ENCODE results near the gene RTRAF.

The RTRAF gene

DNA sequence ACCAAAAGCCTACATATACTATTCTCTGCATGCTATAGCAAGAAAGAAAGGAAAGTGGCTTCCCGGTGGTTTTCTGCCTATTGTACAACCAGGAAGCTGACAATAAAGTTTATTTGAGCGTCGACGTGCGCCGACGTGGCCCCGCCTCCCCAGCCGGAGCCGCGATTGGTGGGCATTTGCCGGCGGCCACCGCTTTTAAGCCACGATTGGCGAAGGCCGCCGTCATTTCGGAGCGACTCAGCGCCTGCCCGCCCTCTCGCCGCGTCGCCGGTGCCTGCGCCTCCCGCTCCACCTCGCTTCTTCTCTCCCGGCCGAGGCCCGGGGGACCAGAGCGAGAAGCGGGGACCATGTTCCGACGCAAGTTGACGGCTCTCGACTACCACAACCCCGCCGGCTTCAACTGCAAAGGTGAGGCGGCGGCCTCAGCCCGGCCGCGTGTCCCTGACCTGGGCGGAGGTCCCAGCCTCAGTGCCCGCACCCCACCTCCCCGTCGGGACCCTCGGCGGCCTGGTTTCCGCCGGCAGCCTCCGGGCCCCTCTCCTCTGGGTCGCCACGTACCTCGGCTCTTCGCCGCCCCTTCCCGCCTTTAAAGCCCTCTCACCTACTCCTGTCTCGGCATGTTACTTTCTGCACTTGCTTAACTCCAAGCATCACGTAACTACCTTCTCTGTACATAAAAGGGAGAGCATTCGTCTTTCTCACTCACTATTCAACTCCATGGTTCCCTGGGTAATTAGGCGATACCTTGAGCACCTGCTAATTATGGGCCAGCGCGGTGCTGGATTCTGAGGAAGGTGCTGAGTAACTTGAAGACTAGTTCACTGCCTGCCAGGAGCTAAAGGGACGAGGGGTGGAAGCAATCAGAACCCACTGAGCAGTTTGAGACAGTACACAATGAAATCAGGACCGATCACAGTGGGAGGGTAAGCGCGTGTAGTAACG is at the start of gene RTRAF:
Gene RTRAF (plus strand): TSS at position 254 of the 942 bp plus-strand sequence. CDS start 94 bp downstream, at position 348.
- DNase-seq = peak; percentile 95

DNA sequence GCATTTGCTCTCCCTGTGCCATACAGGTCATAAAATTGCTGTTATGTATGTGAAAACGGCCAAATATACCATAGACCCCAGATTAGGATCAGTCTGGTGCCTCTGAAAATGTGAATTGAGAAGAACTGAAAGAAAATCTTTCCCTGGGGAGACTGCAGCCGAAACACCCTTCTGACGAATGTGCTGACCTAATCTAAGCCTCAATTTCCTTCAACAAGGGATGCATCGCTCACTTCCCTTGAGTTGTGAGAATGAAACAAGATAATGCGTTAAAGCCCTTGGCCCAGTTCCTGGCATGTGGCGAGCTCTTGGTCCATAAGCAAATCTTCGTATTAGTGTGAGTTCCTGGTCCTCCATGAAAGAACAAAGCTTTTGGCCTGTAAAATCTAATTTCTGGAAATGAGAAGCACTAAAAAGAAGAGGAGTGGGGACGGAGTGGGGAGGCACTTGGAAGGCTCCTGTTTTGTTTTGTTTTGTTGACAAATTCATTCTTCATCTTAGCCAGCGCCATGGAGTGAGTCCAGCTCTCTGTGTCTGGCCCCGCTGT is 49.5 kb upstream of the RTRAF start:
- peak; percentile 10 for DNase-seq

DNA sequence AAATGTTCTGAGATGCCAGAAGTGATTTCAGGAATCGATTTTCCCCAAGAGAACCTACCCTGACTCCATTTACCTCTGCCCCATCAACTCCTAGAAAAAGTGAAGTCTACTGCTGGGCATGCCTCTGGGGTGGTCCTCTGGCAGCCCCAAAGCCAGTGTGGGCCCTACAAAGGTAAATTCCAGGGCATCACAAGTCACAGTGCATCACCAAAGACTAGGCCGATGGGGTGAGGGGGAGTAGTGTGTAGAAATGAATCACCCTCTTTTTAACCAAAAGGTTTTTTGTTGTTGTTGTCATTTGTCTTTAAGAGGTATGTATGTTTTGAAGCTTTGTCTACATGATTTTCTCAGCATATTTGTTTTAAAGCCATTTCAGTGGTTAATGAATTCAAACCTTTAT is 46.4 kb upstream of the RTRAF start:
- no peak for DNase-seq

DNA sequence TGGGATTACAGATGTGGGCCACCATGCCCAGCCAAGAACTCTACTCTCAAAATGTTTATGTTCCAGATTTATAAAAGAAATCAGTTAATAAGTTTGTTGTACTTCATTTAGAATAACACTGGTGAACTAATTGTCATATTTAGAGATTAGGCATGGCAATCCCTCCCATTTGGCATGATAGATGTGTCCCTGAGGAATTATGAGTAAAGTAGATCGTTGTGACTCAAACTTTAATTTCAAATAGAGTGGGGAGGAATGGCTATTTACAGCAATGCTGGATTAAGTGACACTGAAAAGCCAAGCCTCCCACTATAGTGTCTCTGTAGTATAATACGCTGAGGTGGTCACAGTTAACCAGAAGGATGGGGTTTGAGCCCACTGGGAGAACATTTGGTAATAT is 39.3 kb upstream of the RTRAF start:
- DNase-seq = no peak

DNA sequence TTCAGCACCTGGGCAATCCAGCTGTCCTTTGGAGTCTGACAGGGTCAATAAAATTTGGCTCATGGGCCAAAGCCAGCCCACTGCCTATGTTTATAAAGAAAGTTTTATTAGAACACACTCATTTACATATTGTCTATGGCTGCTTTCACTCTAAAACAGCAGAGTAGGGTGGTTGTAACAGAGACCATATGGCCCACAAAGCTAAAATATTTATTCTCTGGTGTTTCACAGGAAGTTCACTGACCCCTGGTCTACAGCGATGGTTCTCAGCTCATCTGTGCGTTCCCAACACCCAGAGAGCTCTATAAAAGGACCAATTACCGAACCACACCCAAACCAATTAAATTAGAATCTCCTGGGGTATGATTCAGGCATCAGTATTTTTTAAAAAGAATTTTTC is 37.7 kb upstream of the RTRAF start:
- DNase-seq = no peak

DNA sequence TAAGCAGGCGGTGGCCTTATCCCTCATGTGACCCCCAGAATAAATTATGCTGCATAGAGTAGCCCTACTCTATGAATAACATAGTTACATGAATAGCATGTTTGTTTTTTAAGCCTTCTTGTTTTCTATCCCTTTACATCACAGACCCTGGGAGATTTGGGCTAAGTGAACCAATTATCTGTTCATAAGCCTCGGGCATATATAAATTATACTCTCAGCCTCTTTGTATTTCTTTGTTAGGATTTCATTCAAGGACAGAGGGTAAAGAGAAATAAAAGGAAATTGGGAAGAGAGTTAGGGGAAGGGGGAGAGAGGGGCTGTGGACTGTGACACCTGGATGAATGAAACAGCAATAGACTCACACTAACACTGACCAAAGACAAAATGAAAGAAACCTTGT is 35.3 kb upstream of the RTRAF start:
- no peak for DNase-seq

DNA sequence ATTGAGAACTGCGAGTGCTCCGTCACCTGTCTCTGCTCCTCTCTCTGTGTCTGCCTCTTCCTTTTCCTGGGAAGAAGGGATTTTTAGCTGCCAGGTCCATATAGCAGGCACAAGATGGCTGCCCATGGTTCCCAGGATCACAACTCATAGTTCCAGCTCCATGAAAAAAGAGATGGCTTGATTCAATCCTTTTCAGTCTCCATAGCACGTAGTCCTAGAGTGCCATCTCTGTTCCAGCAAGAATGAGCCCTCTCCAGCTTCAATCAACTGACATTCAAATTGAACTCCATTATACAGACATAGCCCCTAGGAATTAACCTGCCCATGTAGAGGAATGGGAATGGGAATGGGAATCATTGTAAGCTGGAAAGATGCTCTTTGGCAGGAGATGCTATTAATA is 34.7 kb upstream of the RTRAF start:
- no peak for DNase-seq

DNA sequence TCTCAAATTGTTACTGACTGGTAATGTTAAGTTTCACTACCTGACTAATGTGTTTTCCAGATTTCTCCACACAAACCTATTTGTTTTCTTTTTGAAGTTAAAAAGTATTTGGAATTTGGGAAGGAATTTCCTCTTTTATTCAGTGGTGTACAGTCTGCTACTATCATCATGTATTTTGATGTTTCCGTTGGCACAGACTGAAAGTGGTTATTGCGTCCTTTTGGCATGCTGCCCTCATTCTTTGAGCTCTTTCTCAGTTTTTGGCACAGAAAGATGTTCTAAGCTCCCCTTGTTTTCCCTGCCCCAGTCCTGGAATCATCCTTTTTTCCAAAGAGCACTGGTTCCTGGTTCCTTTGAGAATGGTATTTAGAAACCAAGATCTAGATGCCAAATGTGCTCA is 31.4 kb upstream of the RTRAF start:
- no peak for DNase-seq

DNA sequence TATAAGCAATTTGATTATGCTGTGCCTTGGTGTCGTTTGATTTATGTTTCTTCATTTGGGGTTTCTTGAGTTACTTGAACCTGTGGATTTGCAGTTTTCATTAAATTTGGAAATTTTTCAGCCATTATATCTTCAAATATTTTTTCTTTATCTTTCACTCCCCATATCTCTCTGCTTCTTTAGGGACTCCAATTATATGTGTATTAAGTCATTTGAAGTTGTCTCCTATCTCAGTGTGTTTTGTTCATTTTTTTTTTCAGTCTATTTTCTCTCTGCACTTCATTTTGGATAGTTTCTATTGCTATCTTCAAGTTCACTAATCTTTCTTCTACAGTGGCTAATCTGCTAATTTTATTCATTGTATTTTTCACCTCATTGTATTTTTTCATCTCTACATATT is 29.4 kb upstream of the RTRAF start:
- no peak for DNase-seq

DNA sequence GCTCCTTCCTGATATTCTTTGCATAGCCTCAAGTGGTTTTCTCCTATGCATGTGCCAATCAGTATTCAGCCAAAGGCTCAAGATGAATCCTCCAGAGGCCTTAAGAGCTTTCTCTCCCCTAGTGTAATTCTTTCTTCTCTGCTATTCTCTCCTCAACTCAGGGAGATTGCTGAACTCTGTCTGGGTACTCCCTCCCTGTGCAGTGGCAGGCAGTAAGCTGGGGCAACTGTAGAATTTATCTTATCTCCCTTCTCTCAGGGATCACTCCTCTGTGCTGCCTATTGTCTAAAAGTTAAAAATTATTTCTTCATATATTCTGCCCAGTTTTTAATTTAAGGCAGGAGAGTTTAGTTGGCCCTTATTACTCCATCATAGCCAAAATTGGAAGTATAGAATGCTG is 28.5 kb upstream of the RTRAF start:
- no peak for DNase-seq

DNA sequence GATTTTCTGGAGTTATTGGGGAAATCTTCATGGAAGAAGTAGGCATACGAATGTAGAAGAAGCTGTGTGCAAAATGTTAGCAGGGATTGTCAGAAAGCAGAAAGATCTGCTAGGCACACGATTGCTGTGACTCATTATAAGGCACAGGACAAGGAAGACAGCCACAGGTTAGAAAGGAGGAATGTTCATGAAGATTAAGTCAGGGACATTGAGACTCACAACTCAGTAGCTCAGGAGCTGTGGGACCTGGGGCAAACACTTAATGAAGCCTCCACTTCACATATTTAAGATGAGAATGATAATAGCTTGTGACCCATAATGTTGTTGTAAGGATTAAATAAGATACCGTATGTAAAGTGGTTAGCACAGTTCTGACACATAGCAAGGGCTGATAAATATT is 26.6 kb upstream of the RTRAF start:
- DNase-seq = no peak

DNA sequence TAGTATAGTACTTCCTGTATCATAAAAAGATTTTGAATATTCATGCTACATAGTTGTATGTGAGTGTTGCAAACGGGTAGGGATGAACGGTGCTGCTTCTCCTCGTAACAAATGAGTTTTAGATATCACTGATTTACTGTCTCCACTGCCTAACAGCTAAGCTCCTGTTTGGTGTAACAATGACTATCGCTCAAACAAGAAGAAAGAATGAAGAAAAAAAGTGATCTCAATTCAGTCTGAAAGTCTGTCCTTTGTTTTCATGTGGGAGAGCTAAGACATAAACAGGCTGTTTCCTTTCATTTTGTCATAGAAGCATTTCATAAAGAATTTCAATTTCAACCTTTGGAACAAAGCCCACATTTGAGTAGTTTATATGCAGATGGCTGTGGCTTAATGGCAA is 26.1 kb upstream of the RTRAF start:
- no peak for DNase-seq

DNA sequence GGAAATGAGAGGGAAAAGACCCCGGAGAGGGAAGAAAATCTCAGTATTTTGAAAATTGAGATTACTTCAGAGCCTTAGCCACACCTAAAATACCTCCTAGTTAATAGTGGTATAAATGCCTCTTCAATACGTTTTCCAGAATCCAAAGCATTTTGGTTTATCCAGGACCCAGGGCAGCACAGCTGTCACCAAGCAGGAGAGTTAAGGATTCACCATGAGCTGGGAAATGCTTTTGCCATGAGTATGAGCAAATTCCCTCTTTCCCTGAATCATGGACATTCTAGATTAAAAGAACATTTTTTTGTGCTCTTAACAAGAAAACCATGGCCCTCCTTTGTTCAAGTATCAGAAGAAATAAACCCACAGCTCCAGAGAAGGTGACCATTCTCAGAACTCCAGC is 21.8 kb upstream of the RTRAF start:
- no peak for DNase-seq

DNA sequence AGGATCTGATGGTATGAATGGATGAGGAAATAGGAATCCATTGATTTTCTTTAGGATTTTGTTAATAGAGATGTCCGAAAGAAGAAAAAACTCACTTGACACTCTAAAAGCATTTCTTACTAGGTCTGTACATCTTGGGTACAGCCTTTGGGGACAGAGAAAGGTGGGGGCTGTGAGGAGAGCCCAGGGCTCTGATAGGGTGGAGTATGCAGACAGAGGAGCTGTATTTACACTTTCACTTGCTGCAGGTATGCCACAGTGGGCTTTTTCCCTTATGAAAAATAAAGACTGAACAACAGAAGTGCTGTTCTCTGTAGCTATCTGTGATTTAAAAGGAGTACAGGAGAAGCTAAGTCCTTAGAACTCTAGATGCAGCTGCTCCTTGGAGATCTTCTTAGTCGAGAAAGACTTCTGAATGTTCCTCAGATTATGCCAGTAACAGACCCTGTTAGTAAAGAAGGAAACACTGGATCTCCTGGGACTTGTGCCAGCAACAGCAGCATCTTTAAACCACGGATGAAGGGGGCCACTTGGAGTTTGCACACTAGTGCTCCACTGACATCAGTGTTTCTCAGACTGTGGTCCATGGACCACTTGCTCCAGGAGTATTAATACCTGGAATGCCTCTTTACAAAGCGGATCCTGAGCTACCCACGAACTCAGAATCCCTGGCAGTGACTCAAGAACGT is 19.4 kb upstream of the RTRAF start:
- DNase-seq = no peak

DNA sequence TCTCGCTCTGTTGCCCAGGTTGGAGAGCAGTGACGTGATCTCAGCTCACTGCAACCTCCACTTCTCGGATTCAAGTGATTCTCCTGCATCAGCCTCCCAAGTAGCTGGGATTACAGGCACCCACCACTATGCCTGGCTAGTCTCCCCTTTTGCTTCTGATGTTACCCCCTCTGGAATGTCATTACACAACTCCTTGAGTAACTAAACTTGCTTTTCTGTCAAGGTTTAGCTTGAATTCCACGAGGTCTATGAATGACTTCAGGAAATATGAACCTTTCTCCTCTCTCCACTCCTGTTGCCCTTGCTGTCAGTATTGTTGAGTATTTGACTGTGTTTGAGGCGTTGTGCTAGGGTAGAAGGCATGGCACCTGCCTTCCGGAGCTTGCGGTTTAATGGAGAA is 16.8 kb upstream of the RTRAF start:
- no peak for DNase-seq

DNA sequence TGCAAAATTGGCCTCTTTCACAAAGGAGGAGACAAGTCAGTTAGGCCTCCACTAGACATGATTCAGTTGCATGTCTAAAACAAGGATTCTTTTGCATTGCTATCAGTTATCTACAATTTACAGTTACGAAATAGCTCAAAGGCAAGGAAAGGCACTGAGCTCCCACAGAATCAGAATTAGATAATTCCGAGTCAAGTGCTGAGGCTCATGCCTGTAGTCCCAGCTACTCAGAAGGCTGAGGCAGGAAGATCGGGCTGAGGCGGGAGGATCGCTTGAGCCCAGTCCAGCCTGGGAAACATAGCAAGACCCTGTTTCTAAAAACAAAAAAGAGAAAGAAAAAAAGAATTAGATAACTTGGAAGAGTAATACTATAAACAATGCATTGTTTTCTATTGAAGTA is 12.3 kb upstream of the RTRAF start:
- DNase-seq = no peak

DNA sequence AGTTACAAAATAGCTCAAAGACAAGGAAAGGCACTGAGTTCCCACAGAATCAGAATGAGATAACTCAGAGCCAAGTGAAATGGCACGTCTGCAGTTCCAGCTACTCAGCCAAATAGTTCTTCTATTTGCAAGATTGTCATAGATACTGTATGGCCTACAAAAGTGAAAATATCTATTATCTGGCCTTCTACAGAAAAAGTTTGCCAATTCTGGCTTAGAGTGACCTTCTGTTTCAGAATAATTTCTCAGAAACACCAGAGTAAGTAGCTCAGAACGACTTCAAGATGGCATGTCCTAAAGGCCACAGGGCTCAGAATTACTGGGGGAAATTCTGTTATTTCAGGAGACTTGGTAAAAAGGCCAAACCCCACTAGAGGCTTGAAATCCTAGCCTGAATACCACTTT is 10.7 kb upstream of the RTRAF start:
- peak; percentile 12 for DNase-seq

DNA sequence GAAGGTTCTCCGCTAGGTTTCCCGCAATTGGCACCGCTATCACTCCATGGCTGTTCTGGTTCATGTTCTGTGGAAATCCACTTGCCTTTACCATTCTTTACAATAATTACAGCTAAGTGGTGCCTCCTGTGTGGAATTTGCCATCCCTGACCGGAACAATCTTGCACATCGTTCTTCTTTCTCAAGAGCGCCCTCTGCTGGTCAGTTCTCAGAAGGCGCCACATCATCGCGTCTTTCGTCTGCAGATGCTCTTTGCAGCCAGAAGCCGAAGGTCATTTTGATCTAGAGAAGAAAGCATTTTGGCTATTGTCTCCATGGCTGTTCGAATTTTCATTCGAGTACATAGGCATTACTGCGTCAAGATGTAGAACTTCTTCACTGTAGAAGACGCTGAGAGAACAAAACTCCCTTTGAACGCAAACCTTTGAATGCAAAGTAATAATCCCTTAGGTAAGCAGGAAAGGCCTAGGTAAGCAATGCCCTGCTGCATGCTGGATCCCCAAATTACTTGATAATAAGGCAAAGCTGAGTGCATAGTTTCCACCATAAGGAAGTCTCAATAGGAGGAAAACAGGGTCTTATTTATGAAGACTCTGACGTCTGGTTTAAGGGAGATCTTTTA is 10.1 kb upstream of the RTRAF start:
- DNase-seq = peak; percentile 78

DNA sequence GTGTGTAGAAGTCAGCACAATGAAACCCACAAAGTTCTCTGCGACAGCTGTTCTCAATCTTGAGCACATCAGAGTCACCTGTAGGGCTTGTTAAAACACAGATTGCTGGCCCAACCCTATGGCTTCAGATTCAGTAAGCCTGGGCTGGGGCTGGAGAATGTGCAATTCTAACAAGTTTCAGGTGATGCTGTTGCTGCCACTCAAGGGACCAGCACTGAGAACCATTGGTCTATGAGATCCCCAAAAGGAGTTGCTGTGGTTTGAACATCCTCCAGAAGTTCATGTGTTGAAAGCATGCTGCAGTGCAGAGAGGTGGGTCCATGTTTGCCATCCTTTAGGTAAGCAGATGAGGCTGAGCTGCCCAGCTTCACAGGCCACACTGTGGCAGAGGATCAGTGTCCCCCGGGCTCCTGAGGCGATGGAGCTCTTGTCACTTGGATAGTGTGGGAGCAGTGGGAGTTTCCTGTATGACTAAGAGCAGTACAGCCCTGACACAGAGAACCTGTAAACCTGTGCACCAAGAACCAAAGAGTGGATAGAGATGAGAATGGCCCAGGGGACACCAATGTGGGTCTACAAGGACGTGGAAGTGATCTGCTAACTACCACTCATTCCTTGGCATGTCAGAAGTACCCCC is 8.0 kb upstream of the RTRAF start:
- DNase-seq = no peak

DNA sequence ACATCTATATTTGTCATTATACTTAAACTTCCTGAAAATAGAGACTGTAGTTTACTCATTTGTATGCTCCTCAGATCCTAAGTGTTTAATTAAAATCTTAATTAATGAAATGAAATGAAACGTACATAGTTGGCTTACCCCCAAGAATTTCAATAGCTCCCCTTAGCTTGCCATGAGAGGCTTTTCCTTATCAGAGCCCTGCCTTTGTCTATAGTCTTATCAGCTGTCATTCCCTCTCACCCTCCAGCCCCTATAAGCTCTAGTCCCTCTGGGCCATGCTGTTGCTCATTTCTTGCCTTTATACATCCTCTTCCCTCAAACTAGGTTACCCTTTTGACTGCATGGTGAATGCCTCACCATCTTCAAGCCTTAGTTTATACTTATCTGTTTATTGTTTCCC is 1.1 kb upstream of the RTRAF start:
- no peak for DNase-seq

DNA sequence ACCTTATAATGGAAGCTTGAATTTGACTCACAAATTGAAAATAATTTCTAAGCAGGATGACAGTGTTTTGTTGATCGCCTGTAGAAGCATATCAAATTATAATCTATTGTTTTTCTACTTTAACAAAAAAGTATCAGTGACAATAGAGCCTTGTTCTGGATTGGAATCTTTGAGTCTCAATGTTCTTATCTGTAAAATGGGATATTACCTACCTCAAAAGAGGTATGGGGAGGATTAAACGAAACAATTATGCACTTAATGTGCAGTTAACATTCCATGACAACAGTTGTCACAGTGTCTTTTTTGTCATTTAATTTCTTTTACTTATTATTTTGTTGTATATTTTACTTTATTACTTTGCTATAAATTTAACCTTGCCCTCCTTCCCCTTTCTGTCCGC is 1.1 kb downstream of the RTRAF start:
- DNase-seq = no peak

DNA sequence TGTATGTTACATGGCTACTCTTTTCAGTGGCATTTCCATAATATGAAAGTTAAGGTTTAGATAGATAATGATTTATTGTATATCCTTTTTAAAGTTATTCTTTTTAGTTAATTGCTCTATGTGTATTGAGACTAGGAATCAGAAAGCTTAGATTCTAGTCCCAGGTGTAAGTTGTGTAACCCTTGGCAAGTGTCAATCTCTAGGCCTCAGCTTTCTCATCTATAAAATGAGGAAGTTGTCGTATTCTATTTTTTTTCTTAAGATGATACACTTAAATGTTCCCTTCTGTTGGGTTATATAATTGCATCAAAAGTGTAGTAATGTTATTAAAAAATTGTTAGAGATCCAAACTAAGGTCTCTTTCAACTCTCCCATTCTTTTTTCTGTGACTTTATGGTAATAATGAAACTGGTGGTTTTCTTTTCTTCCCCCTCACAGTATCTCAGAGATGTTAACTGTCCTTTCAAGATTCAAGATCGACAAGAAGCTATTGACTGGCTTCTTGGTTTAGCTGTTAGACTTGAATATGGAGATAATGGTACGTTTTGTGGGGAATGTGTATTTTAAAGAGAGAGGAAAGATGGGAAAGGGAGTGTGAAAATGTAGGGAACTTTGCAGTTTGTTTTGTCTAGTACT is 4.1 kb downstream of the RTRAF start:
- DNase-seq = no peak
